HG02884 (cell line): Measurements from ENCODE around the gene SLC4A3.
"Not testable (repeated sequence)": the region's sequence is repeated elsewhere in the genome, so short reads cannot be mapped to it uniquely, and the experiment has no call there.

Source experiments
- ATAC-seq: cut with Tn5 transposase; IDR thresholded peaks from one replicate; pipeline ENCODE4 v1.9.1; 2021; ENCODE audit warnings: mild to moderate bottlenecking, moderate library complexity; ENCODE audit not compliant: unreplicated experiment

SLC4A3 gene

GRCh38 chr2:219671279-219671678, 43.8 kb downstream of the SLC4A3 start:
- no peak for ATAC-seq

- ATAC-seq: no peak
Measured at GRCh38 chr2:219672406-219672805, 45.0 kb downstream of the SLC4A3 start.

- no peak for ATAC-seq
Measured at GRCh38 chr2:219675221-219675620, 47.8 kb downstream of the SLC4A3 start.

GRCh38 chr2:219676586-219676985, 49.2 kb downstream of the SLC4A3 start:
- no peak for ATAC-seq

GRCh38 chr2:219679041-219679440, 51.6 kb downstream of the SLC4A3 start:
- ATAC-seq: no peak

GRCh38 chr2:219679571-219679970, 52.1 kb downstream of the SLC4A3 start:
- no peak for ATAC-seq

- no peak for ATAC-seq
Measured at GRCh38 chr2:219680958-219681693, 53.7 kb downstream of the SLC4A3 start.

- no peak for ATAC-seq
Measured at GRCh38 chr2:219681694-219682300, 54.4 kb downstream of the SLC4A3 start.

- ATAC-seq: not testable (repeated sequence)
Measured at GRCh38 chr2:219683474-219683873, 56.0 kb downstream of the SLC4A3 start.

- ATAC-seq: peak; percentile 97
Measured at GRCh38 chr2:219684721-219685689, 57.6 kb downstream of the SLC4A3 start.

GRCh38 chr2:219687272-219687671, 59.8 kb downstream of the SLC4A3 start:
- no peak for ATAC-seq

- ATAC-seq: no peak
Measured at GRCh38 chr2:219687882-219688559, 60.6 kb downstream of the SLC4A3 start.

GRCh38 chr2:219688560-219689445, 61.4 kb downstream of the SLC4A3 start:
- ATAC-seq: no peak

- no peak for ATAC-seq
Measured at GRCh38 chr2:219689676-219690628, 62.5 kb downstream of the SLC4A3 start.

GRCh38 chr2:219691571-219691970, 64.1 kb downstream of the SLC4A3 start:
- no peak for ATAC-seq
